Hematopoietic multipotent progenitor cell treated with erythropoietin and hydrocortisone succinate and interleukin-3 and kit ligand, for 8 days (in vitro differentiated cells): Measurements from ENCODE around the gene EXTL1.
"Not testable (repeated sequence)": the region's sequence is repeated elsewhere in the genome, so short reads cannot be mapped to it uniquely, and the experiment has no call there.

Source experiments
- DNase-seq: peaks from one replicate; pipeline ENCODE4 v3.0.0-alpha.2; 2015

The EXTL1 gene

GRCh38 chr1:26021647-26022403, at the start of gene EXTL1:
Gene EXTL1, plus strand, starts transcription at chr1:26021775. Its CDS starts 872 bp downstream, at chr1:26022647.
- DNase-seq: no peak

- DNase-seq: no peak
Measured at GRCh38 chr1:25971811-25972180, 49.8 kb upstream of the EXTL1 start.

- no peak for DNase-seq
Measured at GRCh38 chr1:25973610-25974321, 47.8 kb upstream of the EXTL1 start.

- DNase-seq: no peak
Measured at GRCh38 chr1:25977801-25978200, 43.8 kb upstream of the EXTL1 start.

GRCh38 chr1:25978403-25978802, 43.2 kb upstream of the EXTL1 start:
- peak; percentile 49 for DNase-seq

GRCh38 chr1:25979210-25979609, 42.4 kb upstream of the EXTL1 start:
- no peak for DNase-seq

- no peak for DNase-seq
Measured at GRCh38 chr1:25985171-25985570, 36.4 kb upstream of the EXTL1 start.

GRCh38 chr1:25985670-25986069, 35.9 kb upstream of the EXTL1 start:
- DNase-seq: no peak

- not testable (repeated sequence) for DNase-seq
Measured at GRCh38 chr1:25986773-25987172, 34.8 kb upstream of the EXTL1 start.

GRCh38 chr1:25987951-25988350, 33.6 kb upstream of the EXTL1 start:
- DNase-seq: no peak

- DNase-seq: no peak
Measured at GRCh38 chr1:25989440-25990234, 31.9 kb upstream of the EXTL1 start.

- no peak for DNase-seq
Measured at GRCh38 chr1:25990251-25990650, 31.3 kb upstream of the EXTL1 start.

- peak; percentile 17 for DNase-seq
Measured at GRCh38 chr1:25990702-25991395, 30.7 kb upstream of the EXTL1 start.

- DNase-seq: no peak
Measured at GRCh38 chr1:25991937-25992688, 29.5 kb upstream of the EXTL1 start.

- no peak for DNase-seq
Measured at GRCh38 chr1:25992689-25993171, 28.8 kb upstream of the EXTL1 start.

GRCh38 chr1:25993197-25993951, 28.2 kb upstream of the EXTL1 start:
- peak; percentile 35 for DNase-seq

GRCh38 chr1:25994402-25995150, 27.0 kb upstream of the EXTL1 start:
- DNase-seq: no peak

GRCh38 chr1:25996966-25997827, 24.4 kb upstream of the EXTL1 start:
- peak; percentile 66 for DNase-seq
